ENCODE data around the gene S100A5.

S100A5 gene

DNA sequence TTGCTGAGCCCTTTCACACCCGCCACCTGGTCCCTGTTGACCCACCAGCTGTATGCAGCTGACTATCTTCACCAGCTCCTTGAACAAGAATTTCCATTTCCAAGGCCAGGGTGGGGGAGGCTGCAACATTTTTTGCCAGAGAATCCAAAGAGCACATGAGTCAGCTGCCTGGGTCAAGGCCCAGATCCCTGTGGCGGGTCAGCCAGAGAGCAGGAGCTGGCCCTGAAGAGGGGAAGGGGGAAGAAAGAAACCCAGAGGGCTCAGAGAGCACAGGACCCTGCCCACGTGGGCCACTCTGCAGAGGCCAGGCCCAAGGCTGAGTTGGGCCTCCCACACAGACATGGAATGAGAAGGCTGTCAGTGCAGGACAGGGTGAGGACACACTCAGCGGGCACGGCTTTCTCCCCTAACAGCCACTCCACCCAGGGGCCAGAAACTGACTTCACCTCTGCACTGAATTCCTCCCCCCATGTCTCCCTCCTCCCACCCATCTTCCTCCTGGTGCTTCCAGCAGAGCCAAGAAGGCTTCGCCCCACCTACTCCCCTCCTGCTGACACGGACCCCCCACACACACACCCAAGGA, 33.8 kb downstream of the S100A5 start:
- peak; percentile 94 for DNase-seq (ENCODE audit: low read depth)

DNA sequence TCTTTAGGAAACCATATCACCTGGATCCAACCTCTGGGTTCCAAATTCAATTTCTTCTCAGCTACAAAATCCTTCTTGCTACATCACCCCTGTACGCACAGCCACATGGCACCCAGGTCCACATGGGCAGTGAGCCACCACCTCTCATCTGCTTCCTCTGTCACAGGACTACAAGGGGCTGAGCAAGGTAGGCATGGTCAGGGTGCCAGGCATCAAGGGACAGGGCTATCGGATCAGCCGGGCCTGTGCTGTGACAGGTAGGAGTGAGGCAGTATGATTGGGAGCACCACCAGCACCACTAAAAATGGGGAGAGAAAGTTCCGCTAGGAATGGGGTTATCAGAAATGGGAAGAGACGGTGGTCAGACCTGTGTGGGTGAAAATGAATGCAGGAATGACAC, 34.3 kb downstream of the S100A5 start:
- DNase-seq (ENCODE audit: low read depth): no peak

DNA sequence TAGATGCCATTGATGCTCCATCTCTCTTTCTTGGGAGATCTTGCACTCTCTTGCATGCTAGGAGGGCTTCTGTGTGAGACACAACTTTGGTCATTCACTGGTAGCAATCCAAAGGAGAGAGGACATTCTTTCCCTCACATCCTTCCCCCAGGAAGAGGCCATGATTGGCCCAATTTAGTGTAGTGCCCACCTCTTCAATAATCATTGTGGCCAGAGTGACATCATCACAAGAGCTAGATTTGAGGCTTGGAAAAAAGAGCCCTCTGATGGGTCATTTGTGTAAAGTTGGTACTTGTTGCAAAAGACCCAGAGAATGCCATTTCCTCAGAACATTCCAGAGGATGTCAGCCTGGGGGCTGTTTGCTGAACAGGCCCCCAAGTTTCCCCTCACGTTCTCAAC, 35.2 kb downstream of the S100A5 start:
- peak; percentile 57 for DNase-seq (ENCODE audit: low read depth)

DNA sequence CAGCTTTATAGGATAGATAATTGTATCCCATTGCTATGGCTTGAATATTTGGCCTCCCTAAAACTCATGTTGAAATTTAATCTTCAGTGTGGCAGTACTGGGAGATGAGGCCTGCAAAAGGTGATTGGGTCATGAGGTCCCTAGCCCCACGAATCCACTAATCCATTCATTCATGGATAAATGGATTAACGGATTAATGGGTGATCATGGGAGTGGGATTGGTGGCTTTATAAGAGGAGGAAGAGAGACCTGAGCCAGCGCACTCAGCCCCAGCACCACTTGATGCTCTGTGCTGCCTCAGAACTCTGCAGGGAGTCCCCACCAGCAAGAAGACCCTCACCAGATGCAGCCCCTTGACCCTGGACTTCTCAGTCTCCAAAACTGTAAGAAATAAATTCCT, 37.0 kb downstream of the S100A5 start:
- no peak for DNase-seq (ENCODE audit: low read depth)

DNA sequence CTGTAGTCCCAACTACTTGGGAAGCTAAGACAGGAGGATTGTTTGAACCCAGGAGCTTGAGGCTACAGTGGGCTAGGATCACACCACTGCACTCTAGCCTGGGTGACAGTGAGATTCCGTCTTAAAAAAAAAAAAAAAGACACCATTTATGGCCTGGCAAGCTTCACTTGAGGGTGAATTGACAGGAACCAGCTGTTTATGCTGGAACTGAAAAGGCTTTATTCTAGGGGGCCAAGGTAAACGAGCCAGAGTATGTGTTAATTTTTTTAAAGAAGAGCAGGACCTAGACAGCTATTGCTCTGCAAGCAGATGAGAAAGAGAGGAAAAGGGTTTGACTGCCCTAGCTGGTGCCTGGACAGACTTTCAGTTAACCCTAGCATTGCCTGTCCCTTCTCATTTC, 42.0 kb downstream of the S100A5 start:
- no peak for DNase-seq (ENCODE audit: low read depth)

DNA sequence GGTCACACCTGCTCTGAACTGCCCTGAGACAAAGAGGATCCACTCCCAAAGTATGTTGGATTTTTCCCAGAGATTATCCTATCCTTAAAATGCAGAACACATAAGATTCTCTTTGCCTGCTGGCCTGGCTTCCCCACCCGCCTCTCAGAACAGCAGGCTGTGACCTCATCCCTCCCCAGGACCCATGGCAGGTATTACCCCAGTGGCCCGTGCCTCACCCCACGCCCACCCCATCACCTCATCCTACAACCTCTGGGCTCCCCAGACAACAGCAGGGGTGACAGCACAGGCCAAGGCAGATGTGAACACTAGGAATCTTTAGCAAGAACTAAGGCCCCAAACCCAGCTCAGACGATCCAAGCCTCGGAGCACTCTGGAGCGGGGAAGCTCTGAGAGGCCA, 45.2 kb downstream of the S100A5 start:
- DNase-seq (ENCODE audit: low read depth): no peak

DNA sequence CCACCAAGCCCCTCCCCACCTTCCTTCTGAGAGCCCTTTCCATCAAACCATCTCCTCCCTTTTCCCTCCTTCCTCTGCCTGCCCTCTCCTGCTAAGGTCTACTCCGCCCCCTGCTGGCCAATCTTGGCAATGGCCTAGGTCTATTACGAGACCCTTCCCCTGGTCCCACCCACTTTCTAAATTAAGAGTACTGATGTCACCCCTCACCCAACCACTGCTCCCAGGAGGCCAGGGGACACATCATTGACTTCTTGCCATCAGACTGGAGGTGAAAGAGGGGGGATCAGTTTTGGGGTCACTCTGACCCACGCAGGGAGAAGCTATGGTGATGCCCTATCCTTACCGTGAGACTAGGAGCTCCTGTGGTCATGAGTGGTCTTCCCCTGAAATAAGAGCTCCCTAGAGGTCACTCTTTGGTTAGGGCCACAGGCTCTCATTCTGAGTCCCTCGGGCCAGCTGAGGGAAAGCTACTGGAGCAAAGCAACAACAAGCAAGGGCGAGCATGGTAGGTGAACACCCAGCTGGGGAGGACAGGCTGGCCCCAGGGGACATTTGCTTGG, 45.7 kb downstream of the S100A5 start:
- peak; percentile 64 for DNase-seq (ENCODE audit: low read depth)

DNA sequence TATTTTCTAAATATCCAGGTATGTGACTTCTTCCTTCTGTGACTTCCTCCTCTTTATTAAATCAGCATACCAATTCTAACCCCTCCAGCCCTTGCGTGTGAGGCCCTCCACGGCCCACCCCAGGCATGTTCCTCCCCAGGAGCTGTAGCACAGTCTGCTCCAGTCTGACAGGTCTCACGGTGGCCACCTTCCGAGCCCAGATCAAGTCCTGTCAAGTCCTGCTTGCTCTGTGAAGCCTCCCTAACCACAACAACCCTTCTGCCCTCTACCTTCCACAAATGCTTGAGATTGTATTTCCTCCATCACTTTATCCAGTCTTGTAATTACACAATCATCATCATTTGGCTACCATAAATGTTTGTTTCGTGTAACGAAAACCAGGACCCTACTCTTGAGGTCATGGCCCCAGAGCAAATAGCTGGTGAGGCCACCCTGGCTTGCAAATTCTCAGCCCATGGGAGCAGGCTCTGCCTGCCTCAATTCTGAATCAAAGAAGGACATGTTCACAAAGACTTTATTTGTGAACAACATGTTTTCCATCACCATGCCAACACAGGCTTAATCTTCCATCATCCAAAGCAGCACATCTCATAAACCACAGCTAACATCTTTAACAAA, 47.3 kb downstream of the S100A5 start:
- DNase-seq (ENCODE audit: low read depth): no peak

DNA sequence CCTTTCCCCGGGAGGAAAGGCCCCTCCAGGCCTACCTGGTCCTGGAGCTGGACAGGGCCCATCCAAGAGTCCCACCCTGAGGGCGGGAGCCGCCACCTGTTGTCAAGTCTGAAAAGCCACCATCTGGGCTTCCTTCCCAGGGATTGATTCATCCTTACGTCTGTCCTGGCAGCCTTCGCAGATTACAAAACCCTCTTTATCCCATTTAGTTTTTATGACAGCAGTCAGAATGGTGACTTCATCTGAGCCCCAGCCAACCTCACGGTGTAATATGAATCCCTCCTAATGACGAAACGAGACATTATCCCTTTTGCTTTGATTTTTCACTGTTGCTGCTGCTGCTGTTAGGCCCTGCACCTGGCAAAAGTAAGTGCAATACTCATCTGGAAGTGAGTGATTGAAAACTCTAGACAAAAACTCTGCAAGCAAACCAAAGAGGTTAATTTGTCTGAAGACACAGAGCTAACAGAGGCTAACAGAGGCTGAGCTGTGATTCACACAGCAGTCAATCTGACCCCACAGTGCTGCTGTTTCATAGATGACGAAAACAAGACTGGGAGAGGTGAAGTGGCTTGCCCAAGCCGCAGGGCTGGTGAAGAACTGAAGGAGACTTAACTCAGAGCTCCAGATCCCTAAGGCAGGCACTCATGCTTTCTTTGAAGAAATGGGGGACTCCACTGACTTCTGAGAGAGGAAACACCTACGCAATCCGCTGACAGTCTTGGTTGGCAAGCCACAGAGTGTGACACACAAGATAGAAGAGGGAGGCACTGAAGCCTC, 50.3 kb downstream of the S100A5 start:
- DNase-seq (ENCODE audit: low read depth): peak; percentile 94

DNA sequence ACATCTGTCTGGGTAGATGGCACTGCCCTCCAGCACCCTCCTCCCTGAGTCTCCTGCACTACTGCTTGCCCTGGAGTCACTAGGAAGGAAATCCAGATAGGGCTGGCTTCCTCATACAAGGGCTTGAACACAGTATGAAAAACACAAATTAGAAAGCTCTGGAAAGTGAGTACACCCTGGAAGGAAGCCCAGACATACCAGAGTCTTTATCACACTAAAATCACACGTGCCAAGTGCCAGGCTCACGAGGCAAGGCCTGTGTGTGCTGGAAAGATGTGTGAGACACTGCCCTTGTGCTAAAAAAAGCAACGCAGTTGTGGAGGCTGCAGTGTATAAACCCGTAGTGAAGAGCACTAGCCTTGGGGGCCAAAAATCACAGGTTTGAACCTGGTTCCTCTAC, 52.0 kb downstream of the S100A5 start:
- DNase-seq (ENCODE audit: low read depth): peak; percentile 93

DNA sequence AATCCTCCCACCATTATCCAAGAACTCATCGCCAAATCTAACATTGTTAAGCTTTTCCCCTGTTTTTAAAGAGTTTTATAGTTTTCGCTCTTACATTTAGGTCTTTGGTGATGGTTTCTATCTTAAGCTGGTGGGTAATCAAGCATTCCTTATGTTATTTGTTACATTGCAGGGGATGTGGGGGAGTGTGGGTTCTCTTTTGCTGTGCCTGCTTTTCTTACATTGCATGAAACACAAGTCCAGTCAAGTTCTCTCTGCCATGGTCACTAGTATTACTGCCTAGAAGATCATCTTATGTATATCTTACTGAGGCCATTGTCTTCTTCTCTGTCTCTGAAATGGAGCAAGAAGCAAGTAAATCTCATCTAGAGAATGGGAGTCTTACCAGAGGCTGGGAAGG, 53.0 kb downstream of the S100A5 start:
- DNase-seq (ENCODE audit: low read depth): no peak

All from EH (cell line).